Activated CD4-positive, alpha-beta T cell treated with anti-CD3 and anti-CD28 coated beads, Interleukin-2, Interleukin-4, amounts not matched to agents 100 ng/mL and 50 ng/mL, durations not matched to agents 16 hours and 8 hours (primary cell): ENCODE results near the gene CABP7.

Experiments used
- DNase-seq: peaks from one replicate; pipeline ENCODE4 v3.0.0-alpha.2; 2020; ENCODE audit warnings: low spot score

The CABP7 gene

GRCh38 chr22:29773233-29773632 is 53.4 kb downstream of the CABP7 start:
- DNase-seq, result no peak

GRCh38 chr22:29780220-29780619 is 60.4 kb downstream of the CABP7 start:
- no peak for DNase-seq

- DNase-seq, result no peak
These were observed 61.2 kb downstream of the CABP7 start for GRCh38 chr22:29780748-29781676.
